GM12865 (cell line): ENCODE measurements around the gene NAP1L1.

Experiments
- DNase-seq: peaks from one replicate; pipeline ENCODE4 v3.0.0; 2010; ENCODE audit warnings: low read depth
- H3K4me3 ChIP-seq: 2 replicates; pipeline ENCODE4 v1.5.1; 2011; ENCODE audit warnings: mild to moderate bottlenecking, low read depth, low read length, control low read depth
- TF ChIP-seq, protein P1 (sequence below): IDR thresholded peaks from 2 replicates; pipeline ENCODE4 v1.5.1; 2011; ENCODE audit warnings: low read length, control low read depth, low read depth, inconsistent platforms; ENCODE audit not compliant: insufficient read depth; ENCODE audit errors: missing control alignments

NAP1L1 gene

DNA sequence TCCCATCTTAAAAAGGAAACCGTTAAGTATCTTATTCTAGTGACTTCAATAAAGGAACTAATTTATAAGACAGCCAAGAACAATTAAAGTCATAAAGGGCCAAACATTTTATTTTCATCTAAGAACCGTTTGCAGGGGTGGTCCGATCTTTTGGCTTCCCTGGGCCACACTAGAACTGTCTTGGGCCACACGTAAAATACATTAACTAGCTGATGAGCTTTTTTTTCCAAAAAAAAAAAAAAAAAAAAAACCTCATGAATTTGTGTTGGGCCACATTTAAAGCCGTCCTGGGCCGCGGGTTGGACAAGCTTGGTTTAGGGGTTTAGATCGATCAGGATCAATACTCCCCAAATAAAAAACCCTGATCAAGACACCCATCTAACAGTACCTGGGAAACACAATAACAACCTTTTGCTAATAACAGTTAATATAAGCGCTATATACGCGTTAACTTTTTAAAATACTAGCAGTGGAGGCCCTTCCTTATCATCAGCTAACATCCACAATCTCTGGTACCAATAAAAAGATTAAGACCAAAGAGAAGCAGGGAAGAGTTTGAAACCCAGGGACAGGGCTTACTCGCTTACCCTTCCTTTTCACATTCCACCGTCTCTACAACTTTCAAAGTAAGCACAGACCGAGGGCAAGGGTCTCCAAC, 1.1 kb downstream of the NAP1L1 start:
- TF ChIP-seq, protein P1, sequence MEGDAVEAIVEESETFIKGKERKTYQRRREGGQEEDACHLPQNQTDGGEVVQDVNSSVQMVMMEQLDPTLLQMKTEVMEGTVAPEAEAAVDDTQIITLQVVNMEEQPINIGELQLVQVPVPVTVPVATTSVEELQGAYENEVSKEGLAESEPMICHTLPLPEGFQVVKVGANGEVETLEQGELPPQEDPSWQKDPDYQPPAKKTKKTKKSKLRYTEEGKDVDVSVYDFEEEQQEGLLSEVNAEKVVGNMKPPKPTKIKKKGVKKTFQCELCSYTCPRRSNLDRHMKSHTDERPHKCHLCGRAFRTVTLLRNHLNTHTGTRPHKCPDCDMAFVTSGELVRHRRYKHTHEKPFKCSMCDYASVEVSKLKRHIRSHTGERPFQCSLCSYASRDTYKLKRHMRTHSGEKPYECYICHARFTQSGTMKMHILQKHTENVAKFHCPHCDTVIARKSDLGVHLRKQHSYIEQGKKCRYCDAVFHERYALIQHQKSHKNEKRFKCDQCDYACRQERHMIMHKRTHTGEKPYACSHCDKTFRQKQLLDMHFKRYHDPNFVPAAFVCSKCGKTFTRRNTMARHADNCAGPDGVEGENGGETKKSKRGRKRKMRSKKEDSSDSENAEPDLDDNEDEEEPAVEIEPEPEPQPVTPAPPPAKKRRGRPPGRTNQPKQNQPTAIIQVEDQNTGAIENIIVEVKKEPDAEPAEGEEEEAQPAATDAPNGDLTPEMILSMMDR, result no peak
- H3K4me3 ChIP-seq, result peak overlapping the region; percentile 71
- no peak for DNase-seq

DNA sequence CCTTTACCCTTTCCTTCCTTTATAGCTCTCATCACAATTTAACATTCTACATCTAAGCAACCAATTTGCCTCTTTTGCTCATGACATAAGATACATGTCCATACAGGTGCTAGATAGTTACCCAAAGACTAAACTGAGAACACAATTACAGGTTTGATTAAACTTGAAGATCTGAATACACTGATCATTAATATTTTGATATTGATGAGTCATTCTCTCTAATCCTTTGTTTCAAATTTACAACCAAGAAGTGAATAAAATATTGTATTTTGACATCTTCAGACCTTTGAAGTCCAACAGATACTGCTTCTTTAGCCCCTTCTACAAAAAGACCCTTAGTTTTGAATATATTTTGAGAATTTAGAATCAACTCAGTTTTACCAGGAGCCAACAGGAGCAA, 2.6 kb downstream of the NAP1L1 start:
- DNase-seq, result no peak
- H3K4me3 ChIP-seq, result peak overlapping the region; percentile 71
- TF ChIP-seq, protein P1, result no peak

DNA sequence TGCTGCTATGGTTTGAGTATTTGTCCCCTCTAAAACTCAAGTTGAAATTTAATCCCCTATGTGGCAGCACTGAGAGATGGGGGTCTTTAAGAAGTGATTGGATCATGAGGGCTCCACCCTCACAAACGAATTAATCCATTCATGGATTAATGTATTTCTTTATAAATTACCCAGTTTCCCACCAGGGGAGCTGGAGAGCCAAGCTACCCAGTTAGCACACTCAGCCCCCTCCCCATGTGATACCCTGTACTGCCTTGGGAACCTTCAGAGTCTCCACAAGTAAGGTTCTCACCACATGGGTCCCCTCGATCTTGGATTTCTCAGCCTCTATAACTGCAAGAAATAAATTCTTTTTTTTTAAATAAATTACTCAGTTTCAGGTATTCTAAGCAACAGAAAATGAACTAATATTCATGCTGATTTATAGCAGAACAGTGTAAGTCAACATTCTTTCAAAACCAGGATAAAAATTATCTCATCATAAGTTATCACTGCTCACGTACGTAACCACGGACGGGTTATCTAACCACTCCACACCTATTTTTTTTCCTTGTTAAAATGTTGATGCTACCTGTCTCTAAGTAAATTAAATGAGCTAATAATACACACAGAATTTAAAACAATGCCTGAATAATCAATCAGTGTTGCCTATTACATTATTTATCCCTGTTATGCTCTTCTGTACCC, 3.6 kb downstream of the NAP1L1 start:
- DNase-seq, result peak; percentile 18

DNA sequence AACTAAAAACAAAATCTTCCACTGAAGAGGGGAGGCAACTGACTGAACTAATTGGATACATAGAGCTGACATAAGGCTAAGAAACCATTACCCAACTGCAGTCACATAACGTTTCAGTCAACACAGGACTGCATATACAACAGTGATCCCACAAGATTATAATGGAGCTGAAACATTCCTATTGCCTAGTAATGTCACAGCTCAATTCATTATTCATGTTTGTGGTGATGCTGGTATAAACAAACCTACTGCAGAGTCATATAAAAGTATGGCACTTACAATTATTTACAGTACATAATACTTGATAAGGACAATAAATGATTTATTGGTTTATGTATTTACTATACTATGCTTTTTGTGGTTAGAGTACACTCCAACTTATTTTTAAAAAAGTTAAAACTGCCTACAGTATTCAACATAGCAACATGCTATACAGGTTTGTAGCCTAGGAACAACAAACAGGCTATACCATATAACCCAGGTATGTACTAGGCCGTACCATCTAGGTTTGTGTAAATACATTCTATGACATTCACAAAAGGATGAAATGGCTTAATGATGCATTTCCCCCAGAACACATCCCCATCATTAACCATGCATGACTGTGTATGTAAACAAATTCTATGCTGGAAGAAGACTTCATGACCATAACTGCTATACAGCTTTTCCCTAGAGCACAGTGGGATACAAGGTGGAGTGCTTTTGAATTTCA, 4.3 kb downstream of the NAP1L1 start:
- TF ChIP-seq, protein P1, result no peak
- no peak for DNase-seq
- no peak overlapping the region for H3K4me3 ChIP-seq

More for the DNA sequence above, 3.6 kb downstream of the NAP1L1 start:
- H3K4me3 ChIP-seq, result no peak overlapping the region
- TF ChIP-seq, protein P1, result peak; percentile 16

DNA sequence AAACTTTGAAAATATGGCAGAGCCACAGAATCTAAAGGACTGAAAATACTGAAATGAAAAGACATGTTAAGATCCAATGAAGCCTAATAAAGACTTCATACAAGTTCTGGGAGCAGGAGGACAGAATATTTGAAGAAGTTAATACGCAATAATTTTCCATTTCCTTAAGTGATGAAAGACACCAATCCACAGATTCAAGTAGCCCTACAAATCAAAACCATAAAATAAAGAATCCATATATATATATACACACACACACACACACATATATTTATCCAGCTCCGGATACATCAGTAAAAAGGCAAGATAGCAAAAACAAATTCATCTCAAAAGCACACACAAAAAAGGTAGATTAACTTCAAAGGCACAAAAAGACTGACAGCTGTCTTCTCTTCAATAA, 5.7 kb downstream of the NAP1L1 start:
- no peak for DNase-seq
- no peak overlapping the region for H3K4me3 ChIP-seq
- TF ChIP-seq, protein P1, result no peak

DNA sequence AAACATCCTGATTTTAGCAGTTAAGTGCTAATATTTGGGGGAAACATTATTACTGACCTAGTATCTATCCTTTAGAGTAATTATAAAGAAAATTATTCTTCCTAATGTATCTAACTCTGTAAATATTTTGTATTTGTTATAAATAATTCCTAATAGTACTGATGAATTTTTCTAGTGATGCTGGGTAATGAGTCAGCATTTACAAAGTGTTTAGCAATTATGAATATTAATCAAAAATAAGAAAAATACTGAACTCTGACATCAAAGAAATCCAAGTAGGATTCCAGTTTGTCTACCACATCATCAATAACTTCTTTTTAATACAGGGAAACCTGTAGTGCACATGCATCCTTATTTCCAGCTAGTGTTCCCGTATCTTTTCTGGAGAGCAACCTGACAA, 9.0 kb downstream of the NAP1L1 start:
- no peak overlapping the region for H3K4me3 ChIP-seq
- TF ChIP-seq, protein P1, result no peak
- no peak for DNase-seq
